ENCODE data around the gene USP35.
"Not testable (repeated sequence)": the region's sequence is repeated elsewhere in the genome, so short reads cannot be mapped to it uniquely, and the experiment has no call there.

Gene USP35

GRCh38 chr11:78160557-78160956 is 28.2 kb upstream of the USP35 start:
- H3K27me3 Mint-ChIP-seq, result peaks cover 6% of the 10 kb centered on the region
- intact Hi-C loops (cut with micrococcal nuclease), result no loop called here
- no peaks in the 10 kb centered on the region for H3K9me3 Mint-ChIP-seq
- H3K4me3 Mint-ChIP-seq, result no peak overlapping the region
- H3K27ac Mint-ChIP-seq, result no peak overlapping the region
- H3K4me1 Mint-ChIP-seq (ENCODE audit: low read depth), result no peaks in the 10 kb centered on the region
- no peaks in the 10 kb centered on the region for H3K36me3 Mint-ChIP-seq (ENCODE audit: low read depth)

DNA sequence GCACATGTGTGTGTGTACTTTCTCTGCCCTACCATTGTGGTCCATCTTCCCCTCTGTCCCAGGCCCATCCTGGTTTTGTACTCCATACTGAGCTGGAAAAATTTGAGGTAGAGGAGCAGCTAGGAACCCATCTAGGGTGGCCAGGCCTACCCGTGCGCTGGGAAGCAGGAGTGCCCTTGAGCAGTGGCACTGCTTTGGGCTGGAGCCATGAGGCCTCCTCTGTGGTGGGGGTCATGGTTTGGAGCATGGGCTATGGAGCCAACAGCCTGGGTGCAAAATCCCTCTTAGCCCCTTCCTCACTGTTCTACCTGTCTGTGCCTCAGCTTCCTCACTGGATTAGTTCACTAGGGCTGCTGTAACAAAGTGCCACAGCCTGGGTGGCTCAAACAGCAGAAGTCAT is 27.4 kb upstream of the USP35 start:
- Mint-ChIP-seq H3K4me1 (ENCODE audit: low read depth) (no peaks in the 10 kb centered on the region), H3K4me3 (no peak overlapping the region), H3K9me3 (no peaks in the 10 kb centered on the region), H3K27ac (no peak overlapping the region), H3K27me3 (peaks cover 6% of the 10 kb centered on the region), H3K36me3 (ENCODE audit: low read depth) (no peaks in the 10 kb centered on the region)
- intact Hi-C loops (cut with micrococcal nuclease), result no loop called here

- no peak overlapping the region for H3K4me3 Mint-ChIP-seq
- intact Hi-C loops (cut with micrococcal nuclease), result no loop called here
- no peaks in the 10 kb centered on the region for H3K36me3 Mint-ChIP-seq (ENCODE audit: low read depth)
- H3K27ac Mint-ChIP-seq, result no peak overlapping the region
- H3K9me3 Mint-ChIP-seq, result no peaks in the 10 kb centered on the region
- peaks cover 6% of the 10 kb centered on the region for H3K27me3 Mint-ChIP-seq
- H3K4me1 Mint-ChIP-seq (ENCODE audit: low read depth), result no peaks in the 10 kb centered on the region
Observed at GRCh38 chr11:78161962-78162371, 26.8 kb upstream of the USP35 start.

GRCh38 chr11:78163828-78164227 is 24.9 kb upstream of the USP35 start:
- H3K9me3 Mint-ChIP-seq, result no peaks in the 10 kb centered on the region
- no peak overlapping the region for H3K27ac Mint-ChIP-seq
- no peaks in the 10 kb centered on the region for H3K4me1 Mint-ChIP-seq (ENCODE audit: low read depth)
- no peaks in the 10 kb centered on the region for H3K36me3 Mint-ChIP-seq (ENCODE audit: low read depth)
- H3K4me3 Mint-ChIP-seq, result no peak overlapping the region
- intact Hi-C loops (cut with micrococcal nuclease), result no loop called here
- H3K27me3 Mint-ChIP-seq, result peaks cover 3% of the 10 kb centered on the region

DNA sequence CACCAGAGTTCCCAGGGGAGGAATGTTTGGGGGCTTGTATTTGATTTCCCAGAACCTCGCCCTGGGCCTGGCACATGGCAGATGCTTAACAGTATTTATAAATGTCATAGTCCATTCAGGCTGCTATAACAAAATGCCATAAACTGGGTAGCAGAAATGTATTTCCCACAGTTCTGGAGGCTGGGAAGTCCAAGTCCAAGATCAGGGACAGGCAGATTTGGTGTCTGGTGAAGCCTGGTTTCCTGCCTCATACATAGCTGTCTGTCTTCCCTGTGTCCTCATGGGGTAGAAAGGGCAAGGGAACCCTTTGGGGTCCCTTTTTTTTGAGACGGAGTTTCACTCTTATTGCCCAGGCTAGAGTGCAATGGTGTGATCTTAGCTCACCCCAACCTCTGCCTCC is 24.2 kb upstream of the USP35 start:
- Mint-ChIP-seq H3K27ac (no peak overlapping the region), H3K4me1 (ENCODE audit: low read depth) (no peaks in the 10 kb centered on the region), H3K9me3 (no peaks in the 10 kb centered on the region), H3K4me3 (no peak overlapping the region), H3K36me3 (ENCODE audit: low read depth) (no peaks in the 10 kb centered on the region), H3K27me3 (peaks cover 2% of the 10 kb centered on the region)
- intact Hi-C loops (cut with micrococcal nuclease), result no loop called here

DNA sequence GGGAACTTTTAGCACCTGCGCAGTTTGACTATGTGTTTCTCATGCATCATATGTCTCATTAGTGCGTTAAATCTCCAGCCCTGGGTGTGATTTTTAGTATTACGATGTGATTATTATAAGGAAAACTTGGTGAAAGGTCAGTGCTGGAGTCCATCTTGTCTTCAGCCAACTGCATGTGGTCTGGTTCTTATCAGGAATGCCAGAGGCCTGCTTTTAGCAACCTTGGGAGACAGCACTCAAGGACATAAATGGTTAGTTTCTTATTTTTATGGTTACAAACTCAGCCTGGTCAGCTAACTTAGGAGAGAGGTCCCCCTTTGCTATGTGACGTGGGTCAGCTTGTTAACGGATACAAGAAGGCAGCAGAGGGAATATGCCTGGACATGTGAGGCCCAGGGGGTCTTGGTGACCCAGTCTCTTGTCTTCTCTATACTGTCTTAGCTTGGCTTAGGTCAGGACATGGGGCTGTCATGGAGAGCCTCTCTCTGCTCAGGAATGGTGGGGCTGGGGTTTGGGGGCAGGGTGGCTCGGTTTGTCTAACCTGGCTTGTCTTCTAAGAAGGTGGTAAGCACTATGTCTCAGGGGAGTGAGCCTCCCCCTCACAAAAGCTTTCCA is 21.8 kb upstream of the USP35 start:
- intact Hi-C loops (cut with micrococcal nuclease), result no loop called here
- Mint-ChIP-seq H3K4me1 (ENCODE audit: low read depth) (no peaks in the 10 kb centered on the region), H3K9me3 (no peaks in the 10 kb centered on the region), H3K27me3 (peaks cover 2% of the 10 kb centered on the region), H3K4me3 (no peak overlapping the region), H3K27ac (no peak overlapping the region), H3K36me3 (ENCODE audit: low read depth) (peaks cover 8% of the 10 kb centered on the region)

- Mint-ChIP-seq H3K9me3 (no peaks in the 10 kb centered on the region), H3K27ac (no peak overlapping the region), H3K4me3 (no peak overlapping the region), H3K4me1 (ENCODE audit: low read depth) (no peaks in the 10 kb centered on the region), H3K27me3 (no peaks in the 10 kb centered on the region), H3K36me3 (ENCODE audit: low read depth) (peaks cover 26% of the 10 kb centered on the region)
- intact Hi-C loops (cut with micrococcal nuclease), result no loop called here
Observed at GRCh38 chr11:78168539-78169477, 19.9 kb upstream of the USP35 start.

- peaks cover 35% of the 10 kb centered on the region for H3K36me3 Mint-ChIP-seq (ENCODE audit: low read depth)
- no peaks in the 10 kb centered on the region for H3K9me3 Mint-ChIP-seq
- H3K27me3 Mint-ChIP-seq, result no peaks in the 10 kb centered on the region
- intact Hi-C loops (cut with micrococcal nuclease), result no loop called here
- H3K4me3 Mint-ChIP-seq, result no peak overlapping the region
- H3K4me1 Mint-ChIP-seq (ENCODE audit: low read depth), result no peaks in the 10 kb centered on the region
- no peak overlapping the region for H3K27ac Mint-ChIP-seq
Observed at GRCh38 chr11:78170413-78170812, 18.3 kb upstream of the USP35 start.

- no peaks in the 10 kb centered on the region for H3K9me3 Mint-ChIP-seq
- no peaks in the 10 kb centered on the region for H3K27me3 Mint-ChIP-seq
- H3K4me1 Mint-ChIP-seq (ENCODE audit: low read depth), result no peaks in the 10 kb centered on the region
- no peak overlapping the region for H3K4me3 Mint-ChIP-seq
- H3K36me3 Mint-ChIP-seq (ENCODE audit: low read depth), result peaks cover 36% of the 10 kb centered on the region
- H3K27ac Mint-ChIP-seq, result no peak overlapping the region
- intact Hi-C loops (cut with micrococcal nuclease), result no loop called here
Observed at GRCh38 chr11:78170874-78171549, 17.7 kb upstream of the USP35 start.

- Mint-ChIP-seq H3K4me3 (no peak overlapping the region), H3K4me1 (ENCODE audit: low read depth) (no peaks in the 10 kb centered on the region), H3K9me3 (no peaks in the 10 kb centered on the region), H3K27me3 (no peaks in the 10 kb centered on the region), H3K36me3 (ENCODE audit: low read depth) (peaks cover 45% of the 10 kb centered on the region), H3K27ac (no peak overlapping the region)
- intact Hi-C loops (cut with micrococcal nuclease), result no loop called here
Observed at GRCh38 chr11:78171951-78172350, 16.8 kb upstream of the USP35 start.

- H3K4me3 Mint-ChIP-seq; intact Hi-C loops (cut with micrococcal nuclease); H3K4me1 Mint-ChIP-seq (ENCODE audit: low read depth); H3K27ac Mint-ChIP-seq; H3K9me3 Mint-ChIP-seq; H3K27me3 Mint-ChIP-seq: not testable (repeated sequence)
- H3K36me3 Mint-ChIP-seq (ENCODE audit: low read depth), result peaks cover 63% of the 10 kb centered on the region
Observed at GRCh38 chr11:78175862-78176261, 12.9 kb upstream of the USP35 start.

DNA sequence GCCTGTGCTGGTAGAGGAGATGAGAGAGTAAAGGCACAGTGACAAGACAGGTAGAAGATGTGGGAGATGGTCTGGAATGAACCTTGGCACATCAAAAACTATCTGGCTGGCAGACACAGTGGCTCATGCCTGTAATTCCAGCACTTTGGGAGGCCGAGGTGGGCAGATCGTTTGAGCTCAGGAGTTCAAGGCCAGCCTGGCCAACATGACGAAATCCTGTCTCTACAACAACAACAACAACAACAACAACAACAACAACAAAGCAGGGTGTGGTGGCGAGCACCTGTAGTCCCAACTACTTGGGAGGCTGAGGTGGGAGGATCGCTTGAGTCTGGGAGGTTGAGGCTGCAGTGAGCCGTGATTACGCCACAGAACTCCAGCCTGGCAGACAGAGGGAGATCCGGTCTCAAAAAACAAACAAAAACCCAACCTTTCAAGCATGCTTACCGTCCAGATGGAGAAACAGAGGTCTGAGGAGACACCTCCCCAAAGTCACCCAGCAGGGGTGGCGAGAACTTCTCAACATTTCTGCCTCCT is 12.0 kb upstream of the USP35 start:
- Mint-ChIP-seq H3K27ac (no peak overlapping the region), H3K27me3 (no peaks in the 10 kb centered on the region), H3K4me1 (ENCODE audit: low read depth) (peaks cover 12% of the 10 kb centered on the region), H3K9me3 (peaks cover 10% of the 10 kb centered on the region), H3K4me3 (no peak overlapping the region), H3K36me3 (ENCODE audit: low read depth) (peaks cover 69% of the 10 kb centered on the region)
- intact Hi-C loops (cut with micrococcal nuclease), result no loop called here

GRCh38 chr11:78177216-78177615 is 11.5 kb upstream of the USP35 start:
- Mint-ChIP-seq H3K36me3 (ENCODE audit: low read depth) (peaks cover 65% of the 10 kb centered on the region), H3K9me3 (peaks cover 10% of the 10 kb centered on the region), H3K4me3 (no peak overlapping the region), H3K27ac (no peak overlapping the region), H3K4me1 (ENCODE audit: low read depth) (peaks cover 12% of the 10 kb centered on the region), H3K27me3 (no peaks in the 10 kb centered on the region)
- intact Hi-C loops (cut with micrococcal nuclease), result no loop called here

DNA sequence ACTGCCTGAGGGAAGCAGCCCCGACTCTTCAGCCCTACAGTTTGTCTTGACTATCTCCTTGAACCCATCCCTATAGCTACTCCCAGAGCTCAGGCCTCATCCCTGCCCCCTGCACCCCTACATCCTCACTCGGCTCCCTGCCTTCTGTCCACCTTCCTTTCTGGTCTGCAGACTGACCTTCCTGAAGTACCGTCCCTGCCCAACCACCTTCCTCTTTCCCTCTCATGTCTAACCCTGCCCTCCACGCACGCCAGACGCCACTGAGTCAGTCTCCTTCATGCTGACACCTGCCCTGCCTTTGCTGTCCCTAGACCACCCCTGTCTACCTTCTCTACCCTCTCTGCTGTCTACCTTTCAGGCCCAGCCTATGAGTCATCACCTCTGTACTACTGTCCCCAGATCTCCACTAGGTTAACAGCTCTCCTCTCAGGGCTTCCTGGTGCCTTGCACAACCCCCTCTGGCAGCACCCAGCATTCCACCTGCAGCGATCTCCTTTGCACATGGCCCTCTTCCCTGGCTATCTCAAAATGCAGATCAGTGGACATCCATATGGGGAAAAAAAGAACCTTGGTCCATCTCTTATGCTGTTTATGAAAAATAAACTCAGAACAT is 9.2 kb upstream of the USP35 start:
- Mint-ChIP-seq H3K9me3 (peaks cover 10% of the 10 kb centered on the region), H3K36me3 (ENCODE audit: low read depth) (peaks cover 51% of the 10 kb centered on the region)
- intact Hi-C loops (cut with micrococcal nuclease), result no loop called here

More for the DNA sequence above, 9.2 kb upstream of the USP35 start:
- H3K27ac Mint-ChIP-seq, result no peak overlapping the region
- no peak overlapping the region for H3K4me3 Mint-ChIP-seq
- H3K27me3 Mint-ChIP-seq, result no peaks in the 10 kb centered on the region
- H3K4me1 Mint-ChIP-seq (ENCODE audit: low read depth), result peaks cover 17% of the 10 kb centered on the region

All from dendritic cell treated with granulocyte-macrophage colony-stimulating factor and Interleukin-4, amounts not matched to agents 40 ng/mL and 50 ng/mL, for 4 days (primary cell).